HG03108 (cell line): Measurements from ENCODE around the gene CA11.
A peak's percentile ranks its signal among the peaks of the same experiment; 100 is the strongest.
"Not testable (repeated sequence)": the region's sequence is repeated elsewhere in the genome, so short reads cannot be mapped to it uniquely, and the experiment has no call there.

ENCODE experiments used
- ATAC-seq: cut with Tn5 transposase; IDR thresholded peaks from one replicate; pipeline ENCODE4 v1.9.1; 2021; ENCODE audit warnings: moderate library complexity; ENCODE audit not compliant: unreplicated experiment

CA11 gene

DNA sequence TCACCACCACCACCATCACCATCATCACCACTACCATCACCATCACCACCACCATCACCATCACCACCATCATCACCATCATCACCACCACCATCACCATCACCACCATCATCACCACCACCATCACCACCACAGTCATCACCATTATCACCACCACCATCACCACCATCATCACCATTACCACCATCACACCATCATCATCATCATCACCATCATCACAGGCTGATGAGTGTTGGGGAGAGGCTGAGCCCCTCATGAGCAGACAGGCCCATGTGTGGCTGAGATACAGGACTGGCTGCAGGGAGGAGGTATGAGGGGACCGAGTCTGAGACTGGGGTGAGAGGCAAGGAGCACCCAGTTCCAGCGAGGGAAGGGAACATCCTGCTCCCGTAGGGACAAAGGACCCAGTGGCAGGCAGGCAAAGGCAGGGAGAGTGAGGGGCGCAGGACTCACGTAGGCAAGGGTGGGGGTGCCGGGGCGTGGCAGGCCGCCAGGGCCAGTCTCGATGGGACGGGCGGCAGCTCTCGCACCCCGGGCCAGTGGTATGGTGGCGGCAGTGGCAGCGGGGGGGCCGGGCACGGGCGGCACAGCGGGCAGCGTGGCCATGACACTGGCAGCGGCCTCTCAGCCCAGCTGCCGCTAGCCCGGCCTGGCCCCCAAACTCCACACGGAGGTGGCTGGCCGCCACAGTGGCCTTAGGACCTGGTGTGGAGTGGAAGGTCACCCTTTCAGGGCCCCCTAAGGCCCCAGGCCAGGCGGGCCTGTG, 24.1 kb upstream of the CA11 start:
- no peak for ATAC-seq

- no peak for ATAC-seq
These were observed 22.8 kb upstream of the CA11 start for GRCh38 chr19:48668761-48669160.

- no peak for ATAC-seq
These were observed 22.3 kb upstream of the CA11 start for GRCh38 chr19:48668332-48668731.

GRCh38 chr19:48665786-48666185, 19.8 kb upstream of the CA11 start:
- ATAC-seq = no peak

DNA sequence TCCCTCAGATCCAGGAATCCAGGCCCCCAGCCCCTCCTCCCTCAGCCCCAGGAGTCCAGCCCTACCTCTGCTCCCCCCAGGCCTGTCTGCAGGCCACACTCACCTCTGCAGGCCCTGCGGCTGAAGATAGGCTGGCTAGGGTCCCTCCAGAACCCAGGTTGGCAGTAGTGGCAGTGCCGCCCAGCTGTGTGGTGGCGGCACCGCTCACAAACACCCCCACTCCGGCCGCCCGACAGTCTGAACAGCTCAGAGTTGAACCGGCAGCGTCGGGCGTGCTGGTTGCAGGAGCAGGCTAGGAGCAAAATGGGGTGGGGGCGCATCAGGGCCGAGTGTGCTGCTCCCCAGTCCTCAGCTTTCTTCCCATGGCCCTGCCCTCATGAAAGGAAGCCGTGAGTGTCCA, 18.5 kb upstream of the CA11 start:
- no peak for ATAC-seq

DNA sequence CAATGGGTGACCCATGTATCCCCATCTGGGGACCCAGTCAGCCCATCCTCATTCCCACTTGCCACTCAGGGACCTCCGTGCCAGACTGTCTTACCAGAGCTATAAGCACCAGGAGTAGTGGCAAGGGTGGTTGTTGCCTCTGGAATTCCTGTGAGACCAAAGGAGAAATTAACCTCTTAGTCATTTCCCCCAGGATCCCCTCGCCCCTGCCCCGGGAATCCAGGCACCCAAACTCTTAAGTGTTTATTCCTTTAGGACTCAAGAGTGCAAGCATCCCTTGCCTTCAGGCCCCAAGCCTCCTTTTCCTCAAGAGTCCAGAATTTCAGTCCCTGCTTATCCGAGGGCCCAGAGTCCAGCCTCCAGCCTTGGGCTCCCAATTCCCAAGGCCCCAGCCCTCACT, 17.7 kb upstream of the CA11 start:
- ATAC-seq = no peak

DNA sequence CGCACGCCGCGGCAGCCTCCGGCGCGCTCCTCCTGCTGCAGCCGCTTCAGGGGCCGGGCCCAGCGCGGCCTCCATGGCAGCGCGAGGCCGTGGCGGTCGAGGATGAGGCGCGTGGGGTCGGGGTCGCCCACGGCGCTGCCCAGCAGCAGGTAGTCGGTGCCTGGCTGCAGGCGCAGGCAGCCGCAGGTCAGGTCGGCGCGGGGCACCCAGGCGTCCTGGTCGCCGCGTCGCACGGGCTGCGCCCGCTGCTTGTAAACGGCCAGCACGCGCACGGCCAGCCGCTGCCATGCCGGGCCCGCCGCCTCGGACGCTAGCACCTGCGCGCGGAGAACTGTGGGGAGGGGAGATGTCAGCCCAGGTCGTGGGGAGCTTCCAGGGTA, 15.7 kb upstream of the CA11 start:
- no peak for ATAC-seq

DNA sequence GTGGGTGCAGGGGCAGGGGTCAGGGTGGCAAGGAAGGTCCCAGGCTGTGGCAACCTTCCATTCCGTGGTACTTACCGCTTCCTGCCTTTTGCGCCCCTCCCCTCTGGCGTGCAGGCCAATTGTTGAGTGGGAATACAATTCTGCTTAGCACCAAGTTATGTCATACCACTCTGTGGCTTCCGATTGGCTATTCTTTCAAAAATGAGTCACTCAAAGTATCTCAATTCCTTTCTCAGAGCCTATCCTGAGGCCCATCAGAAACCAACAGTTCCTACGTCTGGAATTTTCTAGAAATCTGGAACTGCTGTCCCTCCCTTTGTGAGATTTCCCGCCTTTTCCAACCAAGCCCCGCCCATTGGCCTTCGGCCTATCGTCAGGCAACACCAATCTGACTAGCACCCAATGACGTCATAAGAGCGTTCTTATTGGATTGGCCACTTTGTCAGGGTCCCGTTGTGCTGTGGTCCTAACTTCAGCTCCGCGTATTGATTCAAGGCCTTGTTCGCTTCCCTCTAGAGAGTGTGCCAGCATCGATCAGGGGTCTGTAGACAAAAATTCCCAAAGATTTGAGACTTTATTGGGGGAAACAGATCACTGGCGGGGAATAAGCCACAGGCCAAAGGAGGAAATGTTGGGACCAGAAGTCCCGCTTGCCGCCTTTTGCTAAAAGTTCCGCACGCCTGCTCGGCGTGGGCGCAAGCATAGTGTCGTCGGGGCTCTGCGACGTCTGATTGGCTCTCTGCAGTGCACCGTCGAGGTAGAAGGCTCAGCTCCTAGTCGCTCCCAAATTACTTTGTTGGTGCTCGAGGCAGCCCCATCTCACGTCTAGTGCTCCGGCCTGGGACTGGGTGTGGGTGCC, 15.1 kb upstream of the CA11 start:
- ATAC-seq = peak; percentile 71

DNA sequence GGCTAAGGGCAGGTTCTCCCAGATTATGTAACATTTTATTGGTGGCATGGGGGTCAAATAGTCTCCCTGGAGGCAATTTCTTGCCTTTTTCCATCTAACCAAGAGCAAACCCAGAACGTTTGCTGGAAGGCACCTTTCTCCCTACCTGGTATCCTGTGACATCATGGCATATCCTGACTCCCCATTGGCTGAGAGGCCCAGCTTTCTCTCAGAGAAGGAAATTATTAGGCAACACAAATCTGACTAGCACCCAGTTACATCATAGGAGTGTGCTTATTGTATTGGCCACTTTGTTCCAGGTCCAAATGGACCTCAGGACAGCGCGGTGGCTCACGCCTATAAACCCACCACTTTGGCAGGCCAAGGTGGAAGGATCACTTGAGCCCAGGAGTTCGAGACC, 13.8 kb upstream of the CA11 start:
- no peak for ATAC-seq

DNA sequence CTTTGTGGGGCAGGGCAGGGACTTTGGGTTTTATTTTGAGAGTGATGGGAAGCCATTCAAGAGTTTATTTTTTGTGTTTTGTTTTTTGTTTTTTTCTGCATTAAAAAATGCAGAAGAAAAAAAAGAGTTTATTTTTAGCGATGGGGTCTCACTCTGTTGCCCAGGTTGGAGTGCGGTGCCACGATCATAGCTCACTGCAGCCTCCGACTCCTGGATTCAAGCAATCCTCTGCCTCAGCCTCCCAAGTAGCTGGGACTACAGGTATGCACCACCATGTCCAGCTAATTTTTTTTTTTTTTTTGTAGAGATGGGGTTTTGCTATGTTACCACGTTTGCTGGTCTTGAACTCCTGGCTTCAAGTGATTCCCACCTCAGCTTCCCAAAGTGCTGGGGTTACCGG, 12.5 kb upstream of the CA11 start:
- ATAC-seq = no peak

- not testable (repeated sequence) for ATAC-seq
These were observed 11.8 kb upstream of the CA11 start for GRCh38 chr19:48657828-48658227.

DNA sequence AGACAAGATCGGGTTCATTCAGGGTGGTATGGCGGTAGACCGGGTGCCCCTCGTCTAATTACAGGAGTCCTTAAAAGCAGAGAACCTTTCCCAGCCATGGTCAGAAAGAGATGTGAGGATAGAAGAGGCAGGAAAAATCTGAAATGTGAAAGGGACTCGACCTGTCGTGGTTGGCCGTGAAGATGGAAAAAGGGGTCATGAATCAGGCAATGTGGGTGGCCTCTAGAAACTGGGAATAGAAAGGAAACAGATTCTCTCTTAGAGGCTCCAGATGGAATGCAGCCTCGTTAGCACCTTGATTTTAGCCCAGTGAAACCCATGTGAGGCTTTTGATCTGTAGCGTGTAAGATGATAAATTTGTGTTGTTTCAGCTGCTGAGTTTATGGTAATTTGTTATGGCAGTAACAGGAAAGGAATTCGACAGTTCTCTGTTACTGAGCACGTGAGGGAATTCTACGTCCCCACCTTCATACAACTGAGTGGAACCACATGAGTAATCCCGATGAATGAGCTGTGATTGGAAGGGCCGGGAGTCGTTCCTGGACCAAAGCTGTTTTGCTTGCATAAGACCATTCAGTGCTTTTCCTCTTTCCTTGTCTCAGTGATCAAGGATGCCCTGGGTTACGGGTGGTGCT, 11.0 kb upstream of the CA11 start:
- ATAC-seq = no peak

DNA sequence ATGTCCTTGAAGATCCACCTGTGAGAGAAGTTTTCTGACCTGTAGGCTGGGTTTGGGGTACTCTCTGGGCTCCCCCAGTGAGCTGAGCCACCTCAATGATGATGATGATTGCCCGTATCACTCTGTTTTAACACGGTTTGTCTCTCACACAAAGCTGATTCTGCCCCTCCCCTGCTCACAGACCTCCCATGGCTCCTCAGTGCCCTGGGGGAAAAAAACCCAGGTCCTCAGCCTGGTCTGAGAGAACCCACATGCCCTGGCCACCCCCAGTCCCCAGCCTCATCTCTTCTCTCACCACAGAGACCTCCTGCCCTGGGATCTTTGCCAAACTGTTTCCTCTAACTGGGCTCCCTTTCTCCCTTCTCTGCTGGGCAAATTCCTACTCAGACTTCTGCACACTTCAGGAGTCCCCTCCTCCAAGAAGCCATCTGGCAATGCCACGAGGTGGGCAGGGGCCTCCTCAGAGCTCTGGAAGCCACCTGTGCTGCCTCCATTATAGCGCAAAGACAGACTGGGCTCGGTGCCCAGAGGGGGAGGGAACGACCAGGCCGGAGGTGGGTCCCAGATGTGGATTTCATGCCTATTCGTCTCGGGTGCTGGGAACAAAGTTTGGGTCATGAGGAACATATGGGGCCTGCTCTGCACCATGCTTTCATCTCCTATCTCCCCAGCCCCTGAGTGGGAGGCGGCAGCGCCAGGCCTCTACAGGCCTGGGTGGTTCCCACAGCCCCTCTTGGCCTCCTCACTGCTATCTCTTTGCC, 8.5 kb upstream of the CA11 start:
- no peak for ATAC-seq

GRCh38 chr19:48651683-48652048, 5.7 kb upstream of the CA11 start:
- no peak for ATAC-seq

DNA sequence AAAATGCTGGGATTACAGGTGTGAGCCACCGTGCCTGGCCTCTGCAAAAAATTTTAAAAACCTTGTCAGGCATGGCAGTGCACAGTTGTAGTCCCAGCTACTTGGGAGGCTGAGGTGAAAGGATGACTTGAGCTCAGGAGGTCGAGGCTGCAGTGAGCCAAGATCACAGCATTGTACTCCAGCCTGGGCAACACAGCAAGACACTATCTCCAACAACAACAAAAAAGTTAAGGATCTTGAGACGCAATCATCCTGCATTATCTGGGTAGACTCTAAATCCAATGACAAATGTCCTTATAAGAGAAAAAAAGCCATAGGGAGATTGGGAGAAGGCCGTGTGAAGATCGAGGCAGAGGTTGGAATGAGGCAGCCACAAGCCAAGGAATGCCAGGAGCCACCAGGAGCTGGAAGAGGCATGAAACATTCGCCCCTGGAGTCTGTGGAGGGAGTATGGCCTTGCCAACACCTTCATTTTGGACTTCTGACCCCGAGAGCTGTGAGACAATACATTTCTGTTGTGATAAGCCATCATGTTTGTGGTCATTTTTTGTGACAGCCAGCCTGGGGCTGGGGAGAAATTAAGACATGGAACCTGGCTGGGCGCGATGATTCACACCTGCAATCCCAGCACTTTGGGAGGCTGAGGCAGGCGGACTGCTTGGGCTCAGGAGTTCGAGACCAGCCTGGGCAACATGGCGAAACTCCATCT, 5.1 kb upstream of the CA11 start:
- ATAC-seq = no peak

- ATAC-seq = no peak
These were observed 2.1 kb upstream of the CA11 start for GRCh38 chr19:48648134-48648533.

DNA sequence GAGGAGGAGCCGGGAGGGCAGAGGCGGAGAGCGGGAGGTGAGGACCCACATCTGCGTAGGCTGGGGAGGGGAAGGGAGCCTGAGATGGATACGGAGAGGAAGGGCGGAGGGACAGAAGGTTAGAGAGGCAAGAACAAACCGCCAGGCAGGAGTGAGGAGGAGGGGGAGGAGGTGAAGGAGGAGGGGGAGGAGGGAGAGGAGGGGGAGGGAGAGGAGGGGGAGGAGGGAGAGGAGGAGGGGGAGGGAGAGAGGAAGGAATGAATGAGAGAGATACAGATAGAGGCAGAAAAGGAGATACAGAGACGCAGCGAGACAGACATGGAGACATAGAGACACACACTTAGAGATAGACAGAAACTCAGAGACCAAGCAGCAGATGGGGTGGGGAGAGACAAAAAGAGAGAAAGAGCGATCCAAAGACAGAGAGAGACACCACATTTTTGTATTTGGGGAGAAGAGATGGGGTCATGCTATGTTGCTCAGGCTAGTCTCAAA, 782 bp upstream of the CA11 start:
- no peak for ATAC-seq

DNA sequence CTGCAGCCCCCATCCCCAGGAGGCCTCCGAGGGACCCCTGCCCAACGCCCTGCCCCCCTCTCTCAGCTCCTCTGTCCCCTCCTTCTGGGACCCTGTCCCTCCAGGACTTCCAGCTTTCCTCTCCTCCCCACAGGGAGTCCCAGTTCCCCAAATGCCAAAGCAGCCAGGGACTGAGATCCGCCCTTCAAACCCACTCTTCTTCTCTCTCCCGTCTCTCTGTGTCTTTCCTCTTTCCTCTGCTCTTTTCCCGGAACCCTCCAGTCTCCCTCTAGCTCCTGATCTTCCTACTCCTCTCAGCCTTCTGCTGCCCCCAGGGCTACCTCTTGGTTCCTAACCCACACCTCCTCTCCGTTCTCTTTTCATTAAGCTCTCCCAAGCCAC, 377 bp downstream of the CA11 start:
- no peak for ATAC-seq

GRCh38 chr19:48644839-48645619, 958 bp downstream of the CA11 start:
- peak; percentile 42 for ATAC-seq

- ATAC-seq = no peak
These were observed 1.6 kb downstream of the CA11 start for GRCh38 chr19:48644355-48644754.
